Stimulated activated CD8-positive, alpha-beta memory T cell treated with anti-CD3 and anti-CD28 coated beads, Interleukin-12 subunit alpha, Interleukin-12 subunit beta, amount 100 ng/mL, for 4 hours (primary cell): ENCODE measurements around the gene BRD4.
"Not testable (repeated sequence)": the region's sequence is repeated elsewhere in the genome, so short reads cannot be mapped to it uniquely, and the experiment has no call there.

ENCODE experiments used
- DNase-seq: peaks from one replicate; pipeline ENCODE4 v3.0.0-alpha.2; 2020; ENCODE audit warnings: low read depth

Gene BRD4

DNA sequence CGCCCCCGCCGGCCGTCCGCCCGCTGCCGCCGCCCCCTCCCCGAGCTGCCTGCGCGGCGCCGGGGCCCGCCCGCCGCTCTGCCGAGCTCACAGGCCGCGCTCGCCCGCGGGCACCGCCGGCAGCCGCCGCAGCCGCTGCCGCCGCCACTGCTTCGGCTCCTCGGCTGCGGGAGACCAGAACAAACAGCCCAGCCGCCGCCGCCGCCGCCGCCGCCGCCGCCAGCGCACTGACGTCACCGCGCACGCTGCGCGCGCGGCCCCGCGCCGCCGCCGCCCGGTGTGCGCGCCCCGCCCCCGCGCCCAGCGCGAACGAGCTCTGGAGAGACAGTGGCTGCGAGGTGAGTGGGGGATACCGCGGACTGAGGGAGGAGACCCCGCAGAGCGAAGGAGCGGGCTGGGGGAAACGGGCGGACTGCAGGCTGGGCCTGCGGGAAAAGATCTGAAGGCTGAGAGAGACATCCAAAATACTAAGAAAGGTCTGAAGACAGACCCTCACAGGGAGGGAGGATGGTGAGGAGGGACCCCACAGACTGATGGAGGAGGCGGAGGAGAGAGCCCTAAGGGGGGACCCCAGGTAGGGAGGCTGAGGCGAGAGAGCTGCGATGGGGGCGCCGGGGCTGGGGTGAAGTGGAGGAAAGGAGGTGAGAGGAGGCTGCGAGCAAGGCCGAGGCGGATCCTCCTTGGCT, at the start of gene BRD4:
BRD4 (minus strand) TSS at position 229 of the 686 bp plus-strand sequence. CDS start 59,440 bp downstream, outside the sequence.
- peak; percentile 69 for DNase-seq

DNA sequence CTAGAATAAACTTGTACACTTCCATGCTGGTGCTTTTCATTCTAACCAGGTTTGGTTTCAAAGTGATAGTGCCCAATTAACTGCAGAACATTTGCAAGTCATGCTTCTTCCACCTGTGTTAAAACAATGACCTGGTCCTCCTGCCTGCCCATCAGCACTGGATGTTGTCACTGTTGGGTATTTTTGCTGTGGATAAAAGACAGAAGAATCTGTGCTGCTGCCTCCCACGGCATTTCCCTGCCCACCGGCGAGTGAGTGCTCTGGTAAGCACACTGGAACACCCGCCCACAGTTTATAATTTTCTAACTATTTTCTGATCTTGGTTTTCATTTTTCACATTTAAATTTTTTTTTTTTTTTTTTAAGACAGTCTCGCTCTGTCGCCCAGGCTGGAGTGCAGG, 49.5 kb upstream of the BRD4 start:
- no peak for DNase-seq

- no peak for DNase-seq
Observed at GRCh38 chr19:15381429-15381828, 49.1 kb upstream of the BRD4 start.

DNA sequence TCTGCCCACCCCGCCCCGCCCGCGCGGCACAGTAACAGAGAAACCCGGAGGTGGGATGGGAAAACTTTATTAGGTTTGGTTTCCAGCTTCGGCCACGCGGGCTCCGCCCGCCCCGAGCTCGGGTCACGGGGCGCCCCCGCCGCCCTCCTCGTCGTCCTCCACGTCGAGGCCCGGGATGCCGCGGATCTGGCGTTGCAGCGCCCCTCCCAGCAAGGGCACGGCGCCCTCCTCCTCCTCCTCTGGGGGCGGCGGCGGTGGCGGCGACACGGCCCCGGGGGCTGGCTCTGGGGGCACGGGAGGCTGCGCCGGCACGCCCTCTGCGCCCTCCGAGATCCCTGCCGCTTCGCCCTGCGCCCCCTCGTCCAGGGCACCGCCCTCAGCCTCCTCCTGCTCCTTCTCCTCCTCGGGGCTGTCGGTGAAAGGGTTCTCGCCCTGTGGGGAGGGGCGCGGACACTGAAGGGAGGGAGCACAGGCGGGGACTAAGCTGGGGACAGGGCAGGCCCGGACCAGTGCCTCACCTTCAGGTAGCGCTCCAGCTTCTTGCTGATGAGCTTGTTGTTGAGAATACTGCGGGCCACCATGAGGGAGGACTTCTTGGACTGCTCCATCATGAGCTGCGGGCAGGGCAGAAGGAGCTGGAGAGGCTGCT, 47.8 kb upstream of the BRD4 start:
- no peak for DNase-seq

DNA sequence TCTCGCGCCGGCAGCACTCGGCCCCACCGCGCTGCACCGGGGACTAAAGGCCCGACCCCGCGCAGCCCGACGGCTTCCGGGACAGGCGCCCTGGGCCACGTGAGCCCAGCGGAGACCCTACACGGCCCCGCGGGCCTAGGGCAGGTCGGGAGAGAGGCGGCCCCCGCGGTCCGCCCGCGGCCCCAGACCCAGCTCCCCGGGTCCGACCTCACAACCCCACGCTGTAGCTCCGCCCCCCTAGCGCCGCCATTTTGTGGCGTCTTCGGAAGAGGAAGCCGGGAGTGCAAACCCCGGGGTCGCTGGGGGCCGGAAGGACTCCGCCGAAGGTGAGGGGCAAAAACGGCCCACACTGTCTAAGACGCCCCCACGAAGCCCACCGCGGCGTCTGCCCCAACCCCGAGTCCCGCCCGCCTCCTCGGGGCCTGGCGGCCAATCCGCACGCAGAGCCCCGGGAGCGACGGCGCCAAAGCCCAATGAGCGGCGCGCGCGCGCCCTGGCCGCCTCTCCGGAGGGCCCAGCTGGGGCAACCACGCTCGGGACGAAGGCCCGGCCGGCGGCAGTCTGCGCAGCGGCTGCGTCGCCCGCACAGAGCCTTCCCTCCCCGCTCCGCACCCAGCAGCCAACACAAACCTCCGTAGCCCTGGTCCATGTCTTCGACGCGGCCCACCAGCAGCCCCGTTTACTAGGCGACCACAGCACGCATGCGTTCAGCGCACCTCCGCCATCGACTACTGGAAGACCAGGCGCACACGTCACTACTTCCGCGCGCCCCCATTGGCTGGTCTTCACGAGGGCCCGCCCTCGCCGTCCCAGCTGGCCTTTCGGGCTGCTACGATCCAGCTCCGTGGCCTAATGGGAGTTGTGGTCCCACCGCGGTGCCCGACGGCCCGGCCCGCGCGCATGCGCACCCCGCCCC, 47.0 kb upstream of the BRD4 start, which contains the start of gene AKAP8:
AKAP8 (minus strand) TSS at position 705 of the 916 bp plus-strand sequence; CDS start at position 649, 56 bp downstream.
- DNase-seq: peak; percentile 97

DNA sequence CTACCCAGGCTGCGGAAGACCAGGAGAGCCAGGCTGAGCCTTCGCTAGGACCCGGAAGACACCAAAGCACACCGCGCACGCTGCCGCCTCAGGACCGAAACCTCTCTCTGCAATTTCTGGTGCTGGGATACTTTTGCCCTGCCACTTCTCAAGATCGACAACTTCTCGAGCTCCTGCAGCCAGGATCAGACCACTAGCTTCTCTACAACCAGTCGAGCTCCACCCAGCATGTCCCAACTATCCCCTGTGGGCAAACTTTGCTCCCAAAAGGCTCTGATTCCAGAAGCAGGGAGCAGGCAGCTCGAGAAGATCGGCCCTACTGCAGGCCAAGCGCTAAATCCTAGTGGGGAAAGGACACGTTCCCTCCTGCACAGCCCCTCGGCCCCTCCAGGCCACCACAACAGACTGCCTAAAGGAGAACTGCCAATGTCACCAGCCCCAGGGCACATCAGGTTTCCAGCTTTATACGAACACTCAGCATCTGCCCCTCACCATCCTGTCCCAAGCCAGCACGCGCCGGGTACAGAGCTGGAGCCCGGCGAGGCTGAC, 46.3 kb upstream of the BRD4 start:
- DNase-seq: no peak

GRCh38 chr19:15374796-15375440, 42.6 kb upstream of the BRD4 start:
- no peak for DNase-seq

DNA sequence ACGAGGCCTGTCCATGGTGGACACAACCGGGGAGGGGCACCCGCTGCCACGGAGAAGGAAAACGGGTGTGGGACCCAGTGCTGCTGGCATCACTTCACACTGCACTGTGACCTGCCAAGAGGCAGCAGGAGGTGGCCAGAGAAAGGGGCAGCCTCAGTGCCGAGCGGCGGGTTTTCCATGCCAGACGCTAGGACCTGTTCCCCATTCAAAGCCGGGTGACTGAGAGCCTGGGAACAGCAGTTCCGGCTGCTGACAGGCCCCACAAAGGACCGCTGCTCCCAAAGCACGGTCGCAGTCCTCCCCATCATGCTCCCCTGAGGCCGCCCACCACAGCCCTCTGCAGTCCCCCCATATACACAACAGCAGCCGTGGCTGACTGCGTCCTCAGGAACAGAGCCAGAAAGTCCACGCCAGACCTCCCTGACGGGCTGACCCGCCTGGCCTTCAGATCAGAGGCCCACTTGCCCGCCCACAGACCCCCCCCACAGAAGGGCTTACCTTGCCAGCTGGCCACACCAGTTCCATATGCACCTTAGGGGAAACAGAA, 41.8 kb upstream of the BRD4 start:
- no peak for DNase-seq

- DNase-seq: no peak
Observed at GRCh38 chr19:15373644-15374043, 41.3 kb upstream of the BRD4 start.

- DNase-seq: no peak
Observed at GRCh38 chr19:15372891-15373301, 40.6 kb upstream of the BRD4 start.

GRCh38 chr19:15372470-15372869, 40.1 kb upstream of the BRD4 start:
- no peak for DNase-seq

- DNase-seq: no peak
Observed at GRCh38 chr19:15371786-15372380, 39.5 kb upstream of the BRD4 start.

DNA sequence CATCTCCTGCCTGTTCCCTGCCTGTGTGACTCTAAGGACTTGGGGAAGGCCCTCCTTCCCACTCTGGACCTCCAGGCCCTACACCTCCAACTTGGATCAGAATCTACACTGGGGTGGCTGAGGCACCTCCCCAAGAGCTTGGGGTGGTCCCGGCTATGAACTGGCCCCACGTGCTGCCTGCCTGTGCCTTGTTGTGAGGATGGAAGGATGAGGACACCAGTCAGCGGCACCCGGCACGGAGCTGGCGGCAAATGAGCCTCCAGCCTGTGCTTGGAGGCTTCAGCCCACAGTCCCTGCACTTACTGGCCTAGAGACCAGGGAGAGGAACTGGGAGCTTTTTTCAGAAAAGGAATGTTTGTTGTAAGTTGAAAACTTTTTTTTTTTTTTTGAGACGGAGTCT, 38.8 kb upstream of the BRD4 start:
- DNase-seq: no peak

GRCh38 chr19:15369594-15369891, 37.2 kb upstream of the BRD4 start:
- DNase-seq: no peak

DNA sequence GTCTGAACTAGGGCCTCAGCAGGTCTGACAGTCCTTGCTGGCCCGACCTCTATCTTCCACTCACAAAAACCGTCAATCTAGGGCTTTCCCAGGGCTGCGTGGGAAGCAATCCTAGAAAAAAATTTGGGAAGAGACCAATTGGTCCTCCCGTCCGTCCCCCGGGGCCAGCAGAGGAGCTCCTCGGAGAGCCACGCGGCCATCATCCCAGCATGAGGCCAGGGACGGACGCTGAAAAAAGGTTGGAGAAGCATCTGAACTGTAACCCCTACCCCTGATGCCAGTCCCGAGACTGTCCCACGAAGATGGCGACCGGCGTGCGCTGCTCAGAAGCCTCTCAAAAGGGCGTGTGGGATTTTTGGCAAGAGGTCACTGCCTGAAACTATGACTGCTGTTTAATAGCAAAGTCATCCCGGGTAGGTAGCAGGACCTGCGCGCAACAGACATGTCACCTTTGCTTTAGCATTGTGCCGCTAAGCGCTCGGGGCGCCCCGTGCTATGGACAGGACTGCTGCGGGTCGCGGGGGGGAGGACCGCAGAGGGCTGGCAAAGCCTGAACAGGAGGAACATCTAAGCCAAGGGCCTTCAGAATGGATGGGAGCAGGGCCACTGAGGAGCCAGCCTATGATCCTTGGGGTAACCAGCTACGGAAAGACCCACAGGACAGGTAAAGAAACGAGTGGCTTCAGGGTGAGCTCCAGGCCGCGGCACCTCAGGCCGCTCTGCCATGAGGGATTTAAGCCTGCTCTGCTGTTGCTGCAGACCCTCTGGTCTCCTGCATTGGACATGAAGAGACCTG, 36.7 kb upstream of the BRD4 start:
- no peak for DNase-seq

- no peak for DNase-seq
Observed at GRCh38 chr19:15368051-15368632, 35.8 kb upstream of the BRD4 start.

DNA sequence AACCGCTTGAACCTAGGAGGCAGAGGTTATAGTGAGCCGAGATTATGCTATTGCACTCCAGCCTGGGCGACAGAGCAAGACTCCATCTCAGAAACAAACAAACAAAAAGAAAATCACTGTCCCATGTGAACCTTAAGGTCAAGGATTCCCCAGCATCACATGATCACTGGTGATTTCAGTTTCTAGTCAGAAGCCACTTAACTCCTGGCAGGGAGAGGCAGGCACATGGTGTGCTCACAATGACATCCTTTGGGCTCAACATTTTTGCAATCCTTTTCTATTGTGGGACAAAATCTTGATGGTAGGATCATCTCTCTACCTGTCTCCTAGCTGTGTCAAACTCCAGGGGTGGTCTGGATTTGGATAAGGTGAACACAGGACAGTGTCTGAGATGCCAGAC, 35.1 kb upstream of the BRD4 start:
- DNase-seq: no peak

GRCh38 chr19:15365264-15365663, 32.9 kb upstream of the BRD4 start:
- DNase-seq: no peak

- DNase-seq: not testable (repeated sequence)
Observed at GRCh38 chr19:15363791-15364190, 31.5 kb upstream of the BRD4 start.

GRCh38 chr19:15363048-15363447, 30.7 kb upstream of the BRD4 start:
- DNase-seq: not testable (repeated sequence)
